Subcutaneous adipose tissue (tissue), 4 donors: ENCODE data around the gene CHD5. TPM values are rescaled to one million over a fixed set of nuclear protein-coding genes. Genes with fewer than 3 reads are reported as not detected.

Experiments
- CTCF ChIP-seq: fragments of 450-650 bp; IDR thresholded peaks from one replicate; pipeline ENCODE4 v1.5.1; 2016; ENCODE audit warnings: low read depth, mild to moderate bottlenecking, control low read depth, antibody characterized with exemption, moderate library complexity
- total RNA-seq, 4 donors: library from RNA; depleted of rRNA; stranded (reverse); fragments of >200 nt; gene quantifications; one replicate each; pipeline ENCODE4 v1.1.0, GENCODE V29; 2016

CHD5 gene
- total RNA-seq, 4 donors from 2014 or later: 0.19 to 0.49 (median 0.22) TPM; not detected in 1

GRCh38 chr1:6207921-6208320, 27.8 kb upstream of the CHD5 start:
- no peak for TF ChIP-seq CTCF

DNA sequence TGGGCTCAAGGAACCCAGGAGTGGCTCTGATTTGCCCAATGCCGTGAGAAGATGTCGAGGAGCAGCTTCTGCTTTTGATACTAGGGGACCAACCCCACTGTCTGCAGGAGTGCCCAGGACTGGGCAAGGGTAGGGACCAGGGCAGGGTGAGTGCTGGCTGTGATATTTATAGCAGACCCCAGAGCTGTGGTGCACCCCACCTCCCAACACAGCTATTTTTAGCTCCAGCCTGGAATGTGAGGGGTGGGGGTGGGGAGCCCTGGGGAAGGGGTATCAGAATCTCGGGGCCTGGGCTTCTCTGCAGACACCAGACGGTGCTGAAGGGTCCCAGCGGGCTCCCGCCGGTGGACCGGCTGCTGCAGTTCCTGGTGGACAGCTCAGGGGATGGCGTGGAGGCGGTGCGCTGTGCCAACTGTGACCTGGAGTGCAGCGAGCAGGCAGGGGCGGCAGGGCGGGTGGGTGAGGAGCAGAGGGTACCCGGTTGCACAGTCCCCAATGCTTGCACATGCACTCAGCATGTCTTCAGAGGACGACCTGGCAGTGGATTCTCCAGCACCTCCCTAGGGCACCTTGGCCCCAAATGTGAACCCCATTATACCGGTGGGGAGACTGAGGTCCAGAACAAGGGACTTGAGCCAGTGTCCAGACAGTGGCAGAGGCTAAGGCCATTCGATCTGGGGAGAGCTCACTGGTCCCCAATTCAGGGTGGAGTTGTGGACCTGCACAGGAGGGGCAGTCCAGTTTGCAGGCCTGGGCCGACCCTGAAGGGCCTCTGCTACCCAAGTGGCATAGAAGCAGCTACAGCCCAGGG, 27.2 kb upstream of the CHD5 start:
- no peak for TF ChIP-seq CTCF

GRCh38 chr1:6206520-6206855, 26.4 kb upstream of the CHD5 start:
- TF ChIP-seq CTCF: no peak

DNA sequence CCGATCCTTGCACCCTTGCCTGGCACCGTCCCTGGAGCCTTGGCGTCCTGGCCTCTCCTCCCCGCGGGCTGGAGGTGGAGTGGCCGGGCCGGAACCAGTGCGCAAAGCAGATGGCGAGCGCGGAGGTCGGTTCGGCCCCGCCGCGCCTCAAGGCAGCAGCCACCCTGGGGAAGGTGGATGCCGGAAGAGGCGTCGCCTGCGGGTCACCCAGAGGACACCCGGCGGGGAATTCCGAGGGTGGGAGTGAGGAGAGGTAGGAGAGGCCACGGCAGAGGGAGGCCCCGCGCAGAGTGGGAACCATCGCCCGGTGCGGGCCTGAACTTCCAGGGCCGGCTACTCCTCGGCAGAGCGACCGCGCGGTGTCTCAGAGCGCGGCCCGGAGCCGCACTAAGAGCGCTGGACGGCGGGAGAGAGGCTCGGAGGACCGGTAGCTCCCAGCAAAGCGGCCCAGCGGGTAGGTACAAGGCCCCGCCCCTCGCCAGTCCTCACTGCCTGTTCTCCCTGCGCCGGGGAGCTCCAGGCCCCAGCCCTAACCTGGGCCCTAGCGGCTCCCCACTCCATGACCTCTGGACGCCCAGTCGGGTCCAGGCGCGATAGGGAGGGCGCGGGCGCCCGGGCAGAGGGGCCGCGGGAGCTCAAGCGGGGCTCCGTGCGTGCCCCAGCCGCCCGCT, 25.9 kb upstream of the CHD5 start, which contains the start of gene RNF207:
RNF207 (plus strand) TSS at position 271 of the 671 bp plus-strand sequence. CDS start 417 bp downstream, outside the sequence.
- TF ChIP-seq CTCF: no peak

- no peak for TF ChIP-seq CTCF
Measured at GRCh38 chr1:6202256-6202655, 22.1 kb upstream of the CHD5 start.

GRCh38 chr1:6200188-6200809, 20.2 kb upstream of the CHD5 start:
- TF ChIP-seq CTCF: no peak
